Erythroblast (primary cell): ENCODE results near the gene IFT80.

Source experiments
- GATA1 ChIP-seq: IDR thresholded peaks from 2 replicates; pipeline ENCODE4 v1.6.1; 2011; ENCODE audit warnings: low read depth, mild to moderate bottlenecking, control low read depth, low read length, moderate library complexity
- POLR2A ChIP-seq: IDR thresholded peaks from 2 replicates; pipeline ENCODE4 v1.6.1; 2011; ENCODE audit warnings: mild to moderate bottlenecking, low read length

GRCh38 chr3:160384639-160385318 lies 14.2 kb downstream of the IFT80 start:
- TF ChIP-seq POLR2A, result no peak
- TF ChIP-seq GATA1, result no peak
